Fibroblast of skin of right quadriceps (primary cell): ENCODE data around the gene KLF13.

Experiments used
- DNase-seq: peaks from one replicate; pipeline ENCODE4 v3.0.0-alpha.2; 2013

The KLF13 gene

GRCh38 chr15:31317421-31318327, 9.0 kb upstream of the KLF13 start:
- DNase-seq, result no peak

GRCh38 chr15:31318429-31318828, 8.2 kb upstream of the KLF13 start:
- DNase-seq, result no peak

GRCh38 chr15:31320022-31320421, 6.6 kb upstream of the KLF13 start:
- DNase-seq, result no peak

- no peak for DNase-seq
Measured at GRCh38 chr15:31321418-31321817, 5.2 kb upstream of the KLF13 start.

- no peak for DNase-seq
Measured at GRCh38 chr15:31322504-31322903, 4.1 kb upstream of the KLF13 start.

- no peak for DNase-seq
Measured at GRCh38 chr15:31323627-31324026, 3.0 kb upstream of the KLF13 start.

GRCh38 chr15:31324186-31324585, 2.4 kb upstream of the KLF13 start:
- DNase-seq, result no peak

GRCh38 chr15:31324806-31325594, 1.6 kb upstream of the KLF13 start:
- DNase-seq, result no peak

GRCh38 chr15:31325595-31326155, 960 bp upstream of the KLF13 start:
- peak; percentile 50 for DNase-seq

GRCh38 chr15:31326875-31327668, 437 bp downstream of the KLF13 start:
- no peak for DNase-seq

- DNase-seq, result peak; percentile 32
Measured at GRCh38 chr15:31327669-31328427, 1.2 kb downstream of the KLF13 start.

- peak; percentile 7 for DNase-seq
Measured at GRCh38 chr15:31328428-31328968, 1.9 kb downstream of the KLF13 start.

GRCh38 chr15:31328969-31329639, 2.5 kb downstream of the KLF13 start:
- DNase-seq, result no peak

GRCh38 chr15:31329640-31330010, 3.0 kb downstream of the KLF13 start:
- DNase-seq, result no peak

GRCh38 chr15:31330111-31330785, 3.6 kb downstream of the KLF13 start:
- DNase-seq, result no peak

GRCh38 chr15:31330836-31331235, 4.2 kb downstream of the KLF13 start:
- DNase-seq, result no peak

- no peak for DNase-seq
Measured at GRCh38 chr15:31331389-31331788, 4.8 kb downstream of the KLF13 start.

- no peak for DNase-seq
Measured at GRCh38 chr15:31332020-31332680, 5.5 kb downstream of the KLF13 start.

- DNase-seq, result no peak
Measured at GRCh38 chr15:31332681-31333071, 6.0 kb downstream of the KLF13 start.

- no peak for DNase-seq
Measured at GRCh38 chr15:31333119-31333518, 6.5 kb downstream of the KLF13 start.
